HG03064 (cell line): ENCODE data around the gene GBP2.
"Not testable (repeated sequence)": the region's sequence is repeated elsewhere in the genome, so short reads cannot be mapped to it uniquely, and the experiment has no call there.

ENCODE experiments used
- ATAC-seq: cut with Tn5 transposase; IDR thresholded peaks from one replicate; pipeline ENCODE4 v1.9.1; 2021; ENCODE audit warnings: low read depth; ENCODE audit not compliant: unreplicated experiment

GBP2 gene

GRCh38 chr1:89125913-89126580 is at the start of gene GBP2:
GBP2 (minus strand) TSS chr1:89126114; CDS start chr1:89121966, 4,148 bp downstream.
- peak; percentile 82 for ATAC-seq

- ATAC-seq = no peak
Measured at GRCh38 chr1:89174491-89174890, 48.6 kb upstream of the GBP2 start.

- no peak for ATAC-seq
Measured at GRCh38 chr1:89172468-89173143, 46.7 kb upstream of the GBP2 start.

- ATAC-seq = no peak
Measured at GRCh38 chr1:89171067-89171438, 45.1 kb upstream of the GBP2 start.

- no peak for ATAC-seq
Measured at GRCh38 chr1:89170170-89171066, 44.5 kb upstream of the GBP2 start.

GRCh38 chr1:89169166-89169565 is 43.3 kb upstream of the GBP2 start:
- ATAC-seq = no peak

GRCh38 chr1:89167590-89168230 is 41.8 kb upstream of the GBP2 start:
- no peak for ATAC-seq

- no peak for ATAC-seq
Measured at GRCh38 chr1:89166705-89167104, 40.8 kb upstream of the GBP2 start.

GRCh38 chr1:89165811-89166210 is 39.9 kb upstream of the GBP2 start:
- no peak for ATAC-seq

- no peak for ATAC-seq
Measured at GRCh38 chr1:89151047-89151446, 25.1 kb upstream of the GBP2 start.

GRCh38 chr1:89149976-89150375 is 24.1 kb upstream of the GBP2 start:
- ATAC-seq = no peak

GRCh38 chr1:89149229-89149628 is 23.3 kb upstream of the GBP2 start:
- ATAC-seq = no peak

- no peak for ATAC-seq
Measured at GRCh38 chr1:89147678-89148658, 22.1 kb upstream of the GBP2 start.

GRCh38 chr1:89146721-89147120 is 20.8 kb upstream of the GBP2 start:
- no peak for ATAC-seq

GRCh38 chr1:89143484-89143883 is 17.6 kb upstream of the GBP2 start:
- ATAC-seq = no peak

GRCh38 chr1:89142160-89142559 is 16.2 kb upstream of the GBP2 start:
- no peak for ATAC-seq

- ATAC-seq = no peak
Measured at GRCh38 chr1:89133747-89134146, 7.8 kb upstream of the GBP2 start.

- ATAC-seq = no peak
Measured at GRCh38 chr1:89130716-89131115, 4.8 kb upstream of the GBP2 start.

GRCh38 chr1:89129911-89130310 is 4.0 kb upstream of the GBP2 start:
- no peak for ATAC-seq

GRCh38 chr1:89128003-89128458 is 2.1 kb upstream of the GBP2 start:
- ATAC-seq = not testable (repeated sequence)
